Measurements from ENCODE around the gene GABRG3. TPM values are rescaled to one million over a fixed set of nuclear protein-coding genes. Genes with fewer than 3 reads are reported as not detected.

The GABRG3 gene
- total and polyA plus RNA-seq, 9 of the 15 experiments (the other 6 are each of a cell fraction or from before 2014, with no cell fraction given), result 4.0 to 15.1 (median 11.2) TPM

- TF ChIP-seq EP400 (IDR thresholded peaks at IDR 0.05) (peak; percentile 59), TBL1XR1 (IDR thresholded peaks at IDR 0.05; ENCODE audit: low read length in 2 of 2) (no peak), PCBP2 (IDR thresholded peaks at IDR 0.05; ENCODE audit: low read depth, low read length, poor library complexity, severe bottlenecking) (no peak), AFF1 (IDR thresholded peaks at IDR 0.05; ENCODE audit: low read depth in 1 of 2, partially characterized antibody in 2 of 2) (peak in 1 of 2 experiments; percentile 31), MNT (conservative IDR thresholded peaks at IDR 0.05) (peak; percentile 72 to 73; a peak in 3 of 4 replicates), HMBOX1 (IDR thresholded peaks at IDR 0.05) (no peak), DACH1 (IDR thresholded peaks at IDR 0.05; ENCODE audit: partially characterized antibody) (no peak), CREM (IDR thresholded peaks at IDR 0.05; ENCODE audit: low read depth) (0 out of 2 replicates have a peak, but pooled peaks have one; percentile 6), E2F6 (IDR thresholded peaks at IDR 0.05; ENCODE audit: borderline replicate concordance in 1 of 2, extremely low read depth in 1 of 2, insufficient read depth in 1 of 2, insufficient read length in 1 of 2, low read depth in 1 of 2, low read length in 1 of 2, poor library complexity in 1 of 2, severe bottlenecking in 1 of 2) (peak; percentile 64 to 84), FOXK2 (conservative IDR thresholded peaks at IDR 0.05 in 1 of 2, IDR thresholded peaks at IDR 0.05 in 1 of 2; ENCODE audit: low read depth in 2 of 2) (peak; percentile 65 to 71; a peak in 3 of 4 replicates), MBD2 (IDR thresholded peaks at IDR 0.05; ENCODE audit: borderline replicate concordance, low read depth) (no peak), SMAD4 (CRISPR knock-in tag; conservative IDR thresholded peaks at IDR 0.05) (no peak), FOXK1 (CRISPR knock-in tag; IDR thresholded peaks at IDR 0.05; ENCODE audit: borderline replicate concordance) (0 out of 2 replicates have a peak, but pooled peaks have one; percentile 71)
Measured at GRCh38 chr15:27088584-27089232, 117.7 kb downstream of the GABRG3 start (continued).

Measured in K562 (cell line).